Measurements from ENCODE around the gene PKM.

GRCh38 chr15:72216079-72216478 is 14.9 kb downstream of the PKM start:
- TF ChIP-seq CTCF (IDR thresholded peaks at IDR 0.05; ENCODE audit: insufficient read depth, low read length): no peak
- TF ChIP-seq POLR2AphosphoS5 (IDR thresholded peaks at IDR 0.05; ENCODE audit: low read depth): no peak
